Testis (tissue), 3 donors: ENCODE results near the gene DISC1. TPM values are rescaled to one million over a fixed set of nuclear protein-coding genes. Genes with fewer than 3 reads are reported as not detected.
"Not testable (repeated sequence)": the region's sequence is repeated elsewhere in the genome, so short reads cannot be mapped to it uniquely, and the experiment has no call there.

Experiments used
- DNase-seq: peaks from one replicate; pipeline ENCODE4 v3.0.0-alpha.2; 2019
- H3K27ac ChIP-seq, 2 donors: fragments of 200-600 bp; sonication (generic); one replicate each; pipeline ENCODE4 v1.5.1; 2019
- H3K27me3 ChIP-seq: fragments of 200-600 bp; sonication (generic); one replicate; pipeline ENCODE4 v1.5.1; 2019
- H3K36me3 ChIP-seq: fragments of 200-600 bp; sonication (generic); one replicate; pipeline ENCODE4 v1.5.1; 2017; ENCODE audit warnings: low read depth; ENCODE audit errors: missing control alignments
- H3K4me1 ChIP-seq: fragments of 200-600 bp; sonication (generic); one replicate; pipeline ENCODE4 v1.5.1; 2019
- H3K4me3 ChIP-seq, 2 donors: fragments of 200-600 bp; sonication (generic); one replicate each; pipeline ENCODE4 v1.5.1; 2017 to 2019
- H3K9me3 ChIP-seq: fragments of 200-600 bp; sonication (generic); one replicate; pipeline ENCODE4 v1.5.1; 2017
- POLR2A ChIP-seq: fragments of 450-650 bp; IDR thresholded peaks from one replicate; pipeline ENCODE4 v1.6.1; 2017; ENCODE audit warnings: antibody characterized with exemption, mild to moderate bottlenecking, moderate library complexity
- WGBS, 2 donors: methylation state at CpG; one replicate each; pipeline ENCODE4 v1.1.5; 2018; 5-methylcytosine and 5-hydroxymethylcytosine counted together
- intact Hi-C: fragments of 100-400 bp; cut with DNase I; formaldehyde crosslinking; loops from one replicate; pipeline ENCODE4 v1.15.1; 2023; ENCODE audit warnings: low total_unique reads
- polyA plus RNA-seq: library from polyadenylated mRNA; stranded (reverse); fragments of 350-450 nt; fragmentation: Illumina TruSeq; extraction: RNeasy Lipid Tissue Mini Kit (QIAGEN cat#74804); gene quantifications from one replicate; pipeline ENCODE4 v1.2.3, GENCODE V29; 2014; ENCODE audit warnings: low read depth, low replicate concordance; ENCODE audit not compliant: insufficient read depth
- total RNA-seq, 2 donors: library from RNA; depleted of rRNA; stranded (reverse); fragments of >200 nt; gene quantifications; one replicate each; pipeline ENCODE4 v1.2.3, GENCODE V29; 2016
- TF ChIP-seq, protein P1 (sequence below), 3 experiments: fragments of 450-650 bp in 2 of 3; fragments of 200-600 bp in 1 of 3; sonication (generic) in 1 of 3; IDR thresholded peaks; one replicate each; pipeline ENCODE4 v1.5.1; 2016 to 2019; ENCODE audit warnings: antibody characterized with exemption in 3 of 3, mild to moderate bottlenecking in 2 of 3, moderate library complexity in 1 of 3

DISC1 gene
- total and polyA plus RNA-seq, 3 donors from 2014 or later, result 1.8 to 6.8 (median 5.7) TPM

DNA sequence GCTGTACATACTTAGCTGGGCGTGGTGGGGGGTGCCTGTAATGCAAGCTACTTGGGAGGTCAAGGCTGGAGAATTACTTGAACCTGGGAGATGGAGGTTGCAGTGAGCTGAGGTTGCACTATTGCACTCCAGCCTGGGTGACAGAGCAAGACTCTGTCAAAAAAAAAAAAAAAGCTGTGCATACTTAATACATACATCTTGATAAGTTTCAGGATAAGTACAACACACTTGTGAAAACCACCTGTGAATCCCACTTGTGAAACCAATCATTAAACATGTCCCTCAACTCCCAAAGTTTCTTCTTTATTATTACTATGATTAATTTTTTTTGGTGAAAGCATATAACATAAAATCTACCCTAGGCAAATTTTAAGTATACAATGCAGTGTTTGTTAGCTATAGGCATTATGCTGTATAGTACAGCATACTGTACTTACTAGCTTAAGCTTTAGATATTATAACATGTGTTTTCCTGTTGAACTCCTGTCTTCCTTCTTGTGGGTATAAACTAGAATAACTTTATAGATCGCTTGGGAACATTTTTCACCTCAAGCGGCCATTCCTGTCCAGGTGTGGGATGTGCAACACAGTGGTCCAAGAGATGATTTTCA, 41.4 kb downstream of the DISC1 start:
- no peak for TF ChIP-seq POLR2A
- TF ChIP-seq, protein P1, sequence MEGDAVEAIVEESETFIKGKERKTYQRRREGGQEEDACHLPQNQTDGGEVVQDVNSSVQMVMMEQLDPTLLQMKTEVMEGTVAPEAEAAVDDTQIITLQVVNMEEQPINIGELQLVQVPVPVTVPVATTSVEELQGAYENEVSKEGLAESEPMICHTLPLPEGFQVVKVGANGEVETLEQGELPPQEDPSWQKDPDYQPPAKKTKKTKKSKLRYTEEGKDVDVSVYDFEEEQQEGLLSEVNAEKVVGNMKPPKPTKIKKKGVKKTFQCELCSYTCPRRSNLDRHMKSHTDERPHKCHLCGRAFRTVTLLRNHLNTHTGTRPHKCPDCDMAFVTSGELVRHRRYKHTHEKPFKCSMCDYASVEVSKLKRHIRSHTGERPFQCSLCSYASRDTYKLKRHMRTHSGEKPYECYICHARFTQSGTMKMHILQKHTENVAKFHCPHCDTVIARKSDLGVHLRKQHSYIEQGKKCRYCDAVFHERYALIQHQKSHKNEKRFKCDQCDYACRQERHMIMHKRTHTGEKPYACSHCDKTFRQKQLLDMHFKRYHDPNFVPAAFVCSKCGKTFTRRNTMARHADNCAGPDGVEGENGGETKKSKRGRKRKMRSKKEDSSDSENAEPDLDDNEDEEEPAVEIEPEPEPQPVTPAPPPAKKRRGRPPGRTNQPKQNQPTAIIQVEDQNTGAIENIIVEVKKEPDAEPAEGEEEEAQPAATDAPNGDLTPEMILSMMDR (IDR thresholded peaks at IDR 0.05), result no peak
- WGBS, 2 donors, result 86 to 92% methylated on average over 3 of the region's 3 CpGs
- Histone ChIP-seq H3K4me3 (no peak overlapping the region), H3K27ac (no peak overlapping the region), H3K9me3 (no peaks in the 10 kb centered on the region), H3K36me3 (no peaks in the 10 kb centered on the region), H3K27me3 (no peaks in the 10 kb centered on the region), H3K4me1 (peaks cover 4% of the 10 kb centered on the region)
- intact Hi-C loops, result no loop called here
- no peak for DNase-seq

DNA sequence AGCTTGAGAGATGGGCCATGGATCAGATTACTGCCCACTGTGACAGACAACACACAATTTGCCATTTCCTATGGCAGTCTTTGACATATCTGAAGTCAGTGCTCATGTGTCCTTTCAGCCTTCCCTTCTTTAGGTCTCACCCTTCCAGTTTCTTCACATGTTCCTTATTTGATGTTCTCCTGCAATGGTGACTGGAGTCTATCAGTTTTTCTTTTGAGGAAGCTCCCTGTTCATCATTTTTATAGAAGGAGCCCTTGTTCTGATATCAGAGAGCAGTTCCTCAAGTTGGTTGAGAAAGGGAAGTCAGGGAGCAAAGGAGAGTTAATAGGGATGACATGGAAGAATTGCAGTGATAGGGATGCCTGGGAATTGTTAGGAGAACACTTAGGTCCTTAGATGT, 42.2 kb downstream of the DISC1 start:
- no peak for DNase-seq
- Histone ChIP-seq H3K36me3 (no peaks in the 10 kb centered on the region), H3K4me3 (no peak overlapping the region), H3K9me3 (no peaks in the 10 kb centered on the region), H3K27ac (no peak overlapping the region), H3K27me3 (no peaks in the 10 kb centered on the region), H3K4me1 (peaks cover 4% of the 10 kb centered on the region)
- no peak for TF ChIP-seq POLR2A
- TF ChIP-seq, protein P1 (IDR thresholded peaks at IDR 0.05), result no peak
- intact Hi-C loops, result no loop called here

DNA sequence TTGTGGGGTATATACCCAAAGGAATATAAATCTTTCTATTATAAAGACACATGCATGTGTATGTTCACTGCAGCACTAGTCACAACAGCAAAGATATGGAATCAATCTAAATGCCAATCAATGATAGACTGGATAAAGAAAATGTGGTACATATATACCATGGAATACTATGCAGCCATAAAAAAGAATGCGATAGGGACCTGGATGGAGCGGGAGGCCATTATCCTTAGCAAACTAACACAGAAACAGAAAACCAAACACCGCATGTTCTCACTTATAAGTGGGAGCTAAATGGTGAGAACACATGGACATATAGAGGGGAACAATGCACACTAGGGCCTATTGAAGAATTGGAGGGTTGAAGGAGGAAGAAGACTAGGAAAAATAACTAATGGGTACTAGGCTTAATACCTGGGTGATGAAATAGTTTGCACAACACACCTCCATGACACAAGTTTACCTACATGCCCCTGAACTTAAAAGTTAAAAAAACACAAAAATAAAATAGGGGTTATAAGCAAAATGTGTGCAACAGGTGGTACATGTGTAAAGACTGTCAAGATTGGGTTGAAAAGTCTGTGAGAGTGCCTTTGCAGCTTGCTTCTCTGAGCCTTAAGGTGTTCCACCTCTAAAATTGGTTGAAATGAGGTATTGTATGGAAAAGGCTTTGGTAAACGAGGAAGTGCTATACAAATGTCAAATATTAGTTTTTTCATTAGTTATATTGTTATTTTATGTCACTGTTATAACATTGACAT, 43.5 kb downstream of the DISC1 start:
- H3K36me3 ChIP-seq, H3K27ac ChIP-seq, DNase-seq, intact Hi-C loops, H3K4me3 ChIP-seq, H3K27me3 ChIP-seq, H3K4me1 ChIP-seq, H3K9me3 ChIP-seq: not testable (repeated sequence)
- 85% methylated on average over 4 of the region's 4 CpGs for WGBS, 2 donors

DNA sequence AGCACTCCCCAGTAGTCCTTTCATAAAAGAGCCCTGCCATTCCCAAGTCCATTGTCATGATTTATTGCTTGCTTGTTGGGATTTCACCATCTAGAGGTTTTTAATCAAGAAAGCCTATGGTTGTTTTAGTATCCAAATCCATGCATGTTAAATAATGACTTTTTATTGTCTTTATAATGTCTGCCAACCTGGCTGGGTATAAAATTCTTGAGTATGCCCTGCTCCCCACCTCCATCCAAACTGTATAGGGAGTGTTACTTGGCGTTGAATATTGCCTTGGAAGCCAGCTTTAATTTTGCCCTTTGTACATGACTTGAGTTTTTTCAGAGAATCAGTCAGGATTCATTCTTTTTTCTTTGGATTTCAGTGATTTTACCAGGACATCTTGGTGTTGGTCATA, 44.2 kb downstream of the DISC1 start:
- WGBS, 2 donors, result 97 to 100% methylated on average over 1 of the region's 1 CpG
- Histone ChIP-seq H3K27me3 (no peaks in the 10 kb centered on the region), H3K27ac (no peak overlapping the region), H3K4me3 (no peak overlapping the region), H3K9me3 (no peaks in the 10 kb centered on the region), H3K36me3 (no peaks in the 10 kb centered on the region), H3K4me1 (peaks cover 4% of the 10 kb centered on the region)
- TF ChIP-seq, protein P1 (IDR thresholded peaks at IDR 0.05), result no peak
- intact Hi-C loops, result no loop called here
- no peak for DNase-seq

DNA sequence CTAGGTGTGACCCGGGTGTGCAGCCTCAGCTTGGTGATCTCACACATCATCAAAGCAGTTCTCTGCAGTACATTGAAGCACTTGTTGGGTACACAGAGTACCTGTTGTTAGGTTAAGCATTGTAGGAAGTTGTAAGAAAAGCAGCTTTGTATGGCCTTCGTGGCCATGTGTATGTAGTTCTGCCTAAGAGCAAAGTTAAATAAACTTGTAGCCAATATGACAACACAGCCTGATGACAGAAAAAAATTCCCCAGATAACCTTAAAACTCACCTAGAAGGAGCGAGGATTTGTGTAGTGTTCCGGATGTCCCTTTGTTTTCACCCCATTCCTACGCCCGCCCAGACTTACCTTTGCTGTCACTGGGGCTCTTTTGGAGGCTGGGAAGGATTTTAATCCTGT, 48.0 kb downstream of the DISC1 start:
- Histone ChIP-seq H3K4me1 (no peaks in the 10 kb centered on the region), H3K36me3 (no peaks in the 10 kb centered on the region), H3K27ac (no peak overlapping the region), H3K27me3 (no peaks in the 10 kb centered on the region), H3K4me3 (no peak overlapping the region), H3K9me3 (no peaks in the 10 kb centered on the region)
- 90 to 98% methylated on average over 6 of the region's 6 CpGs for WGBS, 2 donors
- intact Hi-C loops, result no loop called here
- no peak for TF ChIP-seq POLR2A
- TF ChIP-seq, protein P1 (IDR thresholded peaks at IDR 0.05), result no peak
- DNase-seq, result no peak
